ENCODE data around the gene LAMB1. TPM values are rescaled to one million over a fixed set of nuclear protein-coding genes. Genes with fewer than 3 reads are reported as not detected.

Gene LAMB1
- total and polyA plus RNA-seq, 9 donors = 233 to 692 (median 529) TPM

DNA sequence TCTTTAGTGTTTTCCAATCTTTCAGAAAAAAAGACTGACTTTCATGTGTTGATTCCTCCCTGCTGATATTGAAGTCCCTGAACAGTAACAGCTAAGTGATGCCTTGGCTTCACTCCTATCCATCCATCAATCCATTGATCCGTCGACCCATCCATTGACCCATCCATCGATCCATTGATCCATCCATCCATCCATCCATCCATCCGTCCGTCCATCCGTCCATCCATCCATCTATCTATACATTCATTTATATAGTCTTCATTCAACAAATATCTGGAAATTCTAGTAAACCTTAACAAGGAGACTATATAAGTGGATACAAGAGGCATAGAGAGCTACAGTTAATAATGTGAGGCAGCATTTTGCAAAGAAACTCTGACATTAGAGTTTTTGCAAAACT lies 21.6 kb upstream of the LAMB1 start:
- Histone ChIP-seq H3K27ac (ENCODE audit: low read length) (no peak overlapping the region), H3K9me3 (replicated peaks; ENCODE audit: control insufficient read depth, low read depth, low read length) (no peaks in the 10 kb centered on the region), H3K4me3 (ENCODE audit: low read length) (no peak overlapping the region), H3K4me1 (ENCODE audit: control insufficient read depth, insufficient read depth, low read length) (peaks cover 3% of the 10 kb centered on the region), H3K36me3 (ENCODE audit: control insufficient read depth, insufficient read depth, low read length) (no peaks in the 10 kb centered on the region), H3K27me3 (ENCODE audit: control insufficient read depth, insufficient read depth, low read length) (no peaks in the 10 kb centered on the region)
- DNase-seq = no peak
- WGBS (ENCODE audit: insufficient coverage) = 94% methylated on average over 3 of the region's 6 CpGs

- Histone ChIP-seq H3K4me1 (ENCODE audit: control insufficient read depth, insufficient read depth, low read length) (no peaks in the 10 kb centered on the region), H3K27me3 (ENCODE audit: control insufficient read depth, insufficient read depth, low read length) (no peaks in the 10 kb centered on the region), H3K36me3 (ENCODE audit: control insufficient read depth, insufficient read depth, low read length) (no peaks in the 10 kb centered on the region), H3K9me3 (replicated peaks; ENCODE audit: control insufficient read depth, low read depth, low read length) (no peaks in the 10 kb centered on the region), H3K4me3 (ENCODE audit: low read length) (no peak overlapping the region), H3K27ac (ENCODE audit: low read length) (no peak overlapping the region)
- WGBS (ENCODE audit: insufficient coverage) = no CpG with 5 or more reads among the region's 2 CpGs
- DNase-seq = no peak
Measured at GRCh38 chr7:108020585-108020984, 17.6 kb upstream of the LAMB1 start.

DNA sequence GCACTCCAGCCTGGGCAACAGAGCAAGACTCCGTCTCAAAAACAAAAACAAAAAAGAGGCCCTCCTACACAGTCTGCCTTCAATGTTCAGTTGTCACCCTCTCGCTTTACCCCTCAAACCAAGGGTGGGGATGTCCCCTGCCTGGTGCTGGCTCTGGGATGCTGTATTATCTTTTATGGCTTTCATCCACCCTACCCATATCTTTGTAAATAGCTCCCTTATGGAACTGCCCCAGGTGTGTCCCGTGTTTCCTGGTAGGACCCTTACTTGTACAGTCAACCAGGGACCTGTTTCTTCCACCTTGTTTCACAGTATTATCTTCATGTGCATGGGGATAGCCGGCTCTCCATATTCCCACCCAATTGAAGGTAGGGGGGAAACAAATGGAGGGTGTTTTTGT lies 15.7 kb upstream of the LAMB1 start:
- Histone ChIP-seq H3K4me3 (ENCODE audit: low read length) (no peak overlapping the region), H3K27me3 (ENCODE audit: control insufficient read depth, insufficient read depth, low read length) (no peaks in the 10 kb centered on the region), H3K9me3 (replicated peaks; ENCODE audit: control insufficient read depth, low read depth, low read length) (no peaks in the 10 kb centered on the region), H3K27ac (ENCODE audit: low read length) (no peak overlapping the region), H3K36me3 (ENCODE audit: control insufficient read depth, insufficient read depth, low read length) (no peaks in the 10 kb centered on the region), H3K4me1 (ENCODE audit: control insufficient read depth, insufficient read depth, low read length) (no peaks in the 10 kb centered on the region)
- no peak for DNase-seq
- no CpG with 5 or more reads among the region's 4 CpGs for WGBS (ENCODE audit: insufficient coverage)

DNA sequence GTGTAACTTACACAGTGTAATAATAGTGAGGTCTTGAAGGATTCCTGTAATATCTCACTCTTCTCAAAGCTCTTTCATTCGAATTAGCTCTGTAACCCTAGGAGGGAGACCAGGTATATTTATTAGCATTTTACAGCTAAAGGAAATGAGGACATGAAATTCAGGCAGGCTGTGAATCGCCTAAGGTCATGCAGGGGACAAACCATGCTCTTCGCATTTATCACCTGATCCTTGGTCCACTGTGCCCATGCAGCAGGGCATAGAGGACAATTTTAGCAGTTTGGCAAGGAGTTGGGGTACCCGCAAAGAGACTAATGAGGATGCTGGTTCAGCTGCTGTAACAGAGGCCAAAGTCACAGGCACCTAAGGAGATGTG lies 14.8 kb upstream of the LAMB1 start:
- DNase-seq = no peak
- Histone ChIP-seq H3K36me3 (ENCODE audit: control insufficient read depth, insufficient read depth, low read length) (no peaks in the 10 kb centered on the region), H3K27me3 (ENCODE audit: control insufficient read depth, insufficient read depth, low read length) (no peaks in the 10 kb centered on the region), H3K27ac (ENCODE audit: low read length) (no peak overlapping the region), H3K9me3 (replicated peaks; ENCODE audit: control insufficient read depth, low read depth, low read length) (no peaks in the 10 kb centered on the region), H3K4me1 (ENCODE audit: control insufficient read depth, insufficient read depth, low read length) (no peaks in the 10 kb centered on the region), H3K4me3 (ENCODE audit: low read length) (no peak overlapping the region)
- WGBS (ENCODE audit: insufficient coverage) = 58% methylated on average over 3 of the region's 4 CpGs

DNA sequence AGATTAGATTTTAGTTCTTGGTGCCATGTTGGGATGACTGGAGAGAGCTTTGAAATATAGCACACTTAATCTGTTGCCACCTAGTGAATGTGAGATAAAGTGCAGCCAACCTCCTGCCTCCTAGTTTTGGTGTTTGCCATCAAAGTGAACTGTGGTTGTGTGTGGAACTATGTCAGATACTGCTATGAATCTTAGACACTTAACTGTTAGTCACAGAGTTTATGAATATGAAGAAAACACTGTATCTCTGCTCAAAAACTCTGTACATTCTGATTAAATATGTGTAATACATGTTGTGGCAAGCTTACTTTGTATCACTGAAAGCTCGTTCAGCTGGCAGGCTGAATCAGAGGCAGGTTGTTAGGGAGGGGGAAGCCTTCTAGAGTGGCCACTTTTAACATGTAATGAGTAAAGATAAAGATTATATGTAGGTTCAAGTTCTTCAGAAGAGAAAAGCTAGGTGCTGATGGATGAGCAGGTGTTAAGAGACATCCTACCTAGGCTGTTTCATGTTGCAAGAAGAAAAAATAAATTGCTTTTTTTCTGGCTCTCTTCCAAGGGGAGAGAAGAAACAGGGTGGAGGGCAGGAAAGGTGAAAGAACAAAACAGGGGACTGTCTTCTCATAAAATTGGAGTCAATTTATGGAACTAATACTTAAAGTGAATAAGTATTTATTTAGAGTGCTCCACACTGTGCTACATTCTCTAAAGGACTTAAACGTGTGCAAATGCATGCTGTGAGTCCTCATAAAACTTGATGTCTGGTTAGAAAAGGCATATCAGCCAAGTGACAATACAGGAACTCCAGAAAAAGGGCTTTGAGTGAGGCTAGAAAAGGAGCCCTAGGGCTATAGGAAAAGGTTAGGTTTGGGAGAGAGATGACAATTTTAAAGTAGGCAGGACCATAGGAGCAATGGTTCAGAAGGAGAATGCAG lies 14.1 kb upstream of the LAMB1 start:
- no peaks in the 10 kb centered on the region for H3K9me3 ChIP-seq (replicated peaks; ENCODE audit: control insufficient read depth, low read depth, low read length)
- no peak overlapping the region for H3K4me3 ChIP-seq (ENCODE audit: low read length)
- WGBS (ENCODE audit: insufficient coverage) = 60% methylated on average over 1 of the region's 2 CpGs
- no peaks in the 10 kb centered on the region for H3K36me3 ChIP-seq (ENCODE audit: control insufficient read depth, insufficient read depth, low read length)
- no peak overlapping the region for H3K27ac ChIP-seq (ENCODE audit: low read length)
- no peaks in the 10 kb centered on the region for H3K4me1 ChIP-seq (ENCODE audit: control insufficient read depth, insufficient read depth, low read length)
- no peak for DNase-seq
- no peaks in the 10 kb centered on the region for H3K27me3 ChIP-seq (ENCODE audit: control insufficient read depth, insufficient read depth, low read length)

DNA sequence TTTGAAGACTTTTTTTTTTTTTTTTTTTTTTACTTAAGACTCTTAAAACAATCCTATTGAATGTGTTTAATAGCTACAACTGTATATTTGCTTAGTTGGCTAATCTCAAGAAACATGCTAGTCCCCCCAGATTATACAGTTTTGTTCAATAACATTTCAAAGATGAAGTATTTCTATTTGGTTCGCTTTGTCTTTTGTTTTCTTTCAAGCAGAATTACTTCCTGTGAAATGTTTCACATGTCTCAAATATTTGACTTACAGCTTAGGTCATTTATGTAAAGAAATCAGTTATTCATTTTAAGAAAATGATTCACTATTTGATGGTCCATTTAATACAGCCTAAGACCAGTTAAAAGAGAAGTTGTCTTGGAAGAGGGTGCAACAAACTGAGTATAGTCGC lies 12.8 kb upstream of the LAMB1 start:
- H3K4me3 ChIP-seq (ENCODE audit: low read length) = no peak overlapping the region
- no peaks in the 10 kb centered on the region for H3K36me3 ChIP-seq (ENCODE audit: control insufficient read depth, insufficient read depth, low read length)
- no peak overlapping the region for H3K27ac ChIP-seq (ENCODE audit: low read length)
- H3K9me3 ChIP-seq (replicated peaks; ENCODE audit: control insufficient read depth, low read depth, low read length) = no peaks in the 10 kb centered on the region
- DNase-seq = no peak
- no peaks in the 10 kb centered on the region for H3K4me1 ChIP-seq (ENCODE audit: control insufficient read depth, insufficient read depth, low read length)
- H3K27me3 ChIP-seq (ENCODE audit: control insufficient read depth, insufficient read depth, low read length) = no peaks in the 10 kb centered on the region
- WGBS (ENCODE audit: insufficient coverage) = no CpG with 5 or more reads among the region's 2 CpGs

- Histone ChIP-seq H3K27ac (ENCODE audit: low read length) (no peak overlapping the region), H3K36me3 (ENCODE audit: control insufficient read depth, insufficient read depth, low read length) (no peaks in the 10 kb centered on the region), H3K27me3 (ENCODE audit: control insufficient read depth, insufficient read depth, low read length) (no peaks in the 10 kb centered on the region), H3K4me3 (ENCODE audit: low read length) (no peak overlapping the region), H3K4me1 (ENCODE audit: control insufficient read depth, insufficient read depth, low read length) (no peaks in the 10 kb centered on the region), H3K9me3 (replicated peaks; ENCODE audit: control insufficient read depth, low read depth, low read length) (no peaks in the 10 kb centered on the region)
- 83% methylated on average over 1 of the region's 6 CpGs for WGBS (ENCODE audit: insufficient coverage)
- no peak for DNase-seq
Measured at GRCh38 chr7:108014747-108015682, 12.1 kb upstream of the LAMB1 start.

- 83% methylated on average over 1 of the region's 2 CpGs for WGBS (ENCODE audit: insufficient coverage)
- no peak overlapping the region for H3K27ac ChIP-seq (ENCODE audit: low read length)
- H3K9me3 ChIP-seq (replicated peaks; ENCODE audit: control insufficient read depth, low read depth, low read length) = no peaks in the 10 kb centered on the region
Measured at GRCh38 chr7:108014215-108014614, 11.3 kb upstream of the LAMB1 start.

GRCh38 chr7:108012499-108013430 lies 9.8 kb upstream of the LAMB1 start:
- H3K36me3 ChIP-seq (ENCODE audit: control insufficient read depth, insufficient read depth, low read length) = no peaks in the 10 kb centered on the region
- H3K27ac ChIP-seq (ENCODE audit: low read length) = no peak overlapping the region
- 86% methylated on average over 3 of the region's 8 CpGs for WGBS (ENCODE audit: insufficient coverage)
- H3K4me1 ChIP-seq (ENCODE audit: control insufficient read depth, insufficient read depth, low read length) = no peaks in the 10 kb centered on the region
- no peaks in the 10 kb centered on the region for H3K9me3 ChIP-seq (replicated peaks; ENCODE audit: control insufficient read depth, low read depth, low read length)
- no peak for DNase-seq
- H3K4me3 ChIP-seq (ENCODE audit: low read length) = no peak overlapping the region
- H3K27me3 ChIP-seq (ENCODE audit: control insufficient read depth, insufficient read depth, low read length) = no peaks in the 10 kb centered on the region

More at GRCh38 chr7:108014215-108014614, 11.3 kb upstream of the LAMB1 start:
- no peaks in the 10 kb centered on the region for H3K4me1 ChIP-seq (ENCODE audit: control insufficient read depth, insufficient read depth, low read length)
- no peak for DNase-seq
- no peak overlapping the region for H3K4me3 ChIP-seq (ENCODE audit: low read length)
- H3K36me3 ChIP-seq (ENCODE audit: control insufficient read depth, insufficient read depth, low read length) = no peaks in the 10 kb centered on the region
- no peaks in the 10 kb centered on the region for H3K27me3 ChIP-seq (ENCODE audit: control insufficient read depth, insufficient read depth, low read length)

Data from muscle of leg (tissue), 11 donors.